ENCODE data around the gene BRME1.

The BRME1 gene

GRCh38 chr19:13882419-13882795 lies 23.5 kb downstream of the BRME1 start:
- DNase-seq (ENCODE audit: low read depth, low spot score) = no peak
- Histone ChIP-seq H3K4me3 (no peak overlapping the region), H3K9ac (ENCODE audit: insufficient read length) (no peak overlapping the region), H3K9me3 (ENCODE audit: low read depth, low read length) (no peaks in the 10 kb centered on the region), H3K27ac (peak overlapping the region; percentile 42; the same call in 1 of the 2 replicates), H3K36me3 (ENCODE audit: insufficient read depth, low read length) (no peaks in the 10 kb centered on the region)
- TF ChIP-seq EZH2 (IDR thresholded peaks at IDR 0.05) (no peak), FOXP2 (optimal IDR thresholded peaks at IDR 0.05; ENCODE audit: control extremely low read depth, extremely low read length, insufficient read depth) (no peak), POLR2AphosphoS5 (IDR thresholded peaks at IDR 0.05; ENCODE audit: borderline replicate concordance, low read depth, low read length) (no peak)

DNA sequence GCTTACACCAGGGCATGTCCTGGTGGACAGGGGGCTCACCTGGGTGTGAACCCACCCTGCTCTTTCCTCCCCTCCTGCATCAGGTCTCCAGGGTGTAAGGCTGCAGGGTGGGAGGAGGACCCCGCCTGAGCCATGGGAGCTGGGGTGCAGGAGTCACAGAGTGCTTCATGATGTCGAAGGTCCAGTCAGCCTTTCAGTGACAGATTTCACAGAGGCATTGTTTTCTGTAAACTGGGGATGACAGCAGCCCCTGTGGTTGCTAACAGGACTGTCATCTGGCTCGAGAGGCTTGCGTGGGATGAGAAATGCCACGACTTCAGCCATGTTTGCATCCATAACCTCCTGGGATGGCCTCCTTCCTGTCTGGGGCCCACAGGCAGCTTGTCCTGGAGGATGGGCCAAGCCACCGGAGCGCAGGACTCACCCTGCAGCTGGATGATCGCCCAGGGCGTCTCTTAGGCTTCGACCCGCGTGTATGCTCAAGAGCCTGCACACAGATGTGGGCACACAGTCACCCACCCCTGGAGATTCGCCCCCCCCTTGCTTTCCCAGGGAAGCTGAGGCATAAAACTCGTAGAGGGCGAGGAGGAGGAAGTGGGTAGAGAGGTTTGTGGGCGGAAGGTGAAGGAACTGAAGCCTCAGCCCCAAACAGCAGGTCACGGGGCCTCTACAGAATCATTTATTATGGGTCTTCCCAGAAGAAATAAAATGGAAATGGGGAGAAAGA lies 24.1 kb downstream of the BRME1 start:
- Histone ChIP-seq H3K36me3 (ENCODE audit: insufficient read depth, low read length) (no peaks in the 10 kb centered on the region), H3K9me3 (ENCODE audit: low read depth, low read length) (no peaks in the 10 kb centered on the region), H3K4me3 (no peak overlapping the region), H3K9ac (ENCODE audit: insufficient read length) (no peak overlapping the region), H3K27ac (peak overlapping the region; percentile 42; the same call in 1 of the 2 replicates)
- no peak for DNase-seq (ENCODE audit: low read depth, low spot score)
- no peak for TF ChIP-seq POLR2AphosphoS5 (IDR thresholded peaks at IDR 0.05; ENCODE audit: borderline replicate concordance, low read depth, low read length)
- no peak for TF ChIP-seq EZH2 (IDR thresholded peaks at IDR 0.05)
- TF ChIP-seq FOXP2 (optimal IDR thresholded peaks at IDR 0.05; ENCODE audit: control extremely low read depth, extremely low read length, insufficient read depth) = no peak

DNA sequence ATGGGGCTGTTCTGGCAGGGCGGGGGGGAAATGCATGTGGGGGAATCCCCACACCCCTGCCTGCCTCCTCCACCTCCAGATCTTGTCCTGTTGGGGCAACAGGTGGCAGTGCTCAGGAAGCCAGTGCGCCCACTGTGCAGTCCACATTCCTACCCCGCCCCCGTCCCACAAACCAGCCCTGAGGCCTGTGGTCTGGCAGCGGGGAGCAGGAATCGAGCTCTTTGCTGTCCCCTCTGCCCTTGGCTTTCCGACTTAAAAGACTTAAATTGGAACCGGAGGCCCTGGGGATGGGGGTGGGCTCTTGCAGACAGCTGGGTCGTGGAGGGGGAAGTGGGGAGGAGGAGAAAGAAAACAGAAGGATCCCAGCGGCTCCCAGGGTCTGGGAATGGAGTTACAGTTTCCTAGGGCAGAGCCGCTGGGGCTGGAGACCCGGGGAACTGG lies 24.6 kb downstream of the BRME1 start:
- H3K4me3 ChIP-seq = no peak overlapping the region

DNA sequence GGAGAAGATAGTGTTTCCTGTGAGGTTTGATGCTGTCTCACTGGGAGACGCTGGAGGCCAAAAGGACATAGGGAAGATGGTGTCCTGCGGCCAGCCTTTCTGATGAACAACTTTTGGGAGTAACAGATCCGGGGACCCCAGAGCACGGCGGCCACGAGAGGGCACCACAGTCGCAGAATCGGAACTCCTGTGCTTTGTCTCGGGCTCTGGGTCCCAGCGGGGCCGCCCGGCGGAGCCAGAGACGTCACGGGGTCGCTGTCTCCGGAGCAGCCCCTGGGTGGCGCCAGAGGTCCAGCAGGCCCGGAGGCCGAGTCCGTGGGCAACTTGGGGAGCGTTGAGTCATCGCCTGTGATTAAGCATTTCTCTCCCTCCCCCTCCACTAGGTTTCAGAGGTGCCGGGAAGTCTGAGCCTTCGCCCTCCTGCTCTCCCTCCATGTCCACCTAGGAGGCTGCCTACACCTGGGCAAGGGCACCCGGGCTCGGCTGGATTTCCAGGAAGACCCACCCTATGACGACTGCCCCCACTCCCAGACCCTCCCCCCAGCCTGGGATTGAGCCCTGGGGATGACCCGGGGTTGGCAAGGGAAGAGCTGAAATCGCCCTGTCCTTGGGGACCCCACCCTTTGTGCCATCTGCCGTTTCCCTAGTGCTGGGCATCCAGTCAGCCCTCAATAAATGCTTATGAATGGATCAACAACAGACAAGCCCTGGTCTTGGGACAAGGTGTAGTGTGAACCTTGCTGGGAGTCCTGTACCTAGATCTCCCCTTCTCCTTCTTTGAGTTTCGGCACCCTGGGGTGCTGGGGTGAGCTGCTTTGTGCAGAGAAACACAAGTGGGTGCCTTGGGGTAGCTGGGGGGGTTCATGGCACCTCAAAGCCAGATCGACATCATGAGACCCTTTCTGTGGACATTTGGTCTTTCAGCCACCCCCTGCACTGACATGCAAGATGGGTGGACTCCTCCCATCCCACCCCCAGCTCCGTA lies 25.6 kb downstream of the BRME1 start:
- Histone ChIP-seq H3K36me3 (ENCODE audit: insufficient read depth, low read length) (no peaks in the 10 kb centered on the region), H3K4me3 (peak overlapping the region; percentile 63), H3K27ac (peak overlapping the region; percentile 55), H3K9me3 (ENCODE audit: low read depth, low read length) (no peaks in the 10 kb centered on the region), H3K9ac (ENCODE audit: insufficient read length) (peak overlapping the region; percentile 42)
- DNase-seq (ENCODE audit: low read depth, low spot score) = peak; percentile 55
- TF ChIP-seq EZH2 (IDR thresholded peaks at IDR 0.05) (no peak), POLR2AphosphoS5 (IDR thresholded peaks at IDR 0.05; ENCODE audit: borderline replicate concordance, low read depth, low read length) (peak; percentile 15; the same call in 1 of the 2 replicates), FOXP2 (optimal IDR thresholded peaks at IDR 0.05; ENCODE audit: control extremely low read depth, extremely low read length, insufficient read depth) (peak; percentile 20)

More for the DNA sequence above, 24.6 kb downstream of the BRME1 start:
- TF ChIP-seq FOXP2 (optimal IDR thresholded peaks at IDR 0.05; ENCODE audit: control extremely low read depth, extremely low read length, insufficient read depth) (no peak), EZH2 (IDR thresholded peaks at IDR 0.05) (no peak), POLR2AphosphoS5 (IDR thresholded peaks at IDR 0.05; ENCODE audit: borderline replicate concordance, low read depth, low read length) (no peak)
- no peak for DNase-seq (ENCODE audit: low read depth, low spot score)
- no peaks in the 10 kb centered on the region for H3K9me3 ChIP-seq (ENCODE audit: low read depth, low read length)
- H3K36me3 ChIP-seq (ENCODE audit: insufficient read depth, low read length) = no peaks in the 10 kb centered on the region
- no peak overlapping the region for H3K27ac ChIP-seq
- no peak overlapping the region for H3K9ac ChIP-seq (ENCODE audit: insufficient read length)

DNA sequence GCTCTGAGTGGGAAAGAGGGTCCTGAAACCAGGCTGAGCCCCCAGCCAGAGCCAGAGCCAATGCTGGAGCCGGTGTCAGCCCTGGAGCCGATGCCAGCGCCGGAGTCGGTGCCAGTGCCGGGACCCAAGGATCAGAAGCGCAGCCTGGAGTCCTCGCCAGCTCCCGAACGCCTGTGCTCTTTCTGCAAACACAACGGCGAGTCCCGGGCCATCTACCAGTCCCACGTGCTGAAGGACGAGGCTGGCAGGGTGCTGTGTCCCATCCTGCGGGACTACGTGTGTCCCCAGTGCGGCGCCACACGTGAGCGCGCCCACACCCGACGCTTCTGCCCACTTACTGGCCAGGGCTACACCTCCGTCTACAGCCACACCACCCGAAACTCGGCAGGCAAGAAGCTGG lies 28.6 kb downstream of the BRME1 start:
- Histone ChIP-seq H3K9me3 (ENCODE audit: low read depth, low read length) (no peaks in the 10 kb centered on the region), H3K27ac (no peak overlapping the region), H3K9ac (ENCODE audit: insufficient read length) (no peak overlapping the region), H3K36me3 (ENCODE audit: insufficient read depth, low read length) (no peaks in the 10 kb centered on the region), H3K4me3 (no peak overlapping the region)
- no peak for DNase-seq (ENCODE audit: low read depth, low spot score)
- TF ChIP-seq FOXP2 (optimal IDR thresholded peaks at IDR 0.05; ENCODE audit: control extremely low read depth, extremely low read length, insufficient read depth) (no peak), EZH2 (IDR thresholded peaks at IDR 0.05) (no peak), POLR2AphosphoS5 (IDR thresholded peaks at IDR 0.05; ENCODE audit: borderline replicate concordance, low read depth, low read length) (no peak)

- TF ChIP-seq FOXP2 (optimal IDR thresholded peaks at IDR 0.05; ENCODE audit: control extremely low read depth, extremely low read length, insufficient read depth) (no peak), POLR2AphosphoS5 (IDR thresholded peaks at IDR 0.05; ENCODE audit: borderline replicate concordance, low read depth, low read length) (no peak), EZH2 (IDR thresholded peaks at IDR 0.05) (no peak)
- no peak within 1 kb of the TSS for H3K27ac ChIP-seq
Measured at GRCh38 chr19:13876834-13877233, 29.1 kb downstream of the BRME1 start, which contains the start of gene NANOS3. NANOS3 (plus strand) TSS chr19:13877134; CDS start chr19:13877249, 115 bp downstream.

DNA sequence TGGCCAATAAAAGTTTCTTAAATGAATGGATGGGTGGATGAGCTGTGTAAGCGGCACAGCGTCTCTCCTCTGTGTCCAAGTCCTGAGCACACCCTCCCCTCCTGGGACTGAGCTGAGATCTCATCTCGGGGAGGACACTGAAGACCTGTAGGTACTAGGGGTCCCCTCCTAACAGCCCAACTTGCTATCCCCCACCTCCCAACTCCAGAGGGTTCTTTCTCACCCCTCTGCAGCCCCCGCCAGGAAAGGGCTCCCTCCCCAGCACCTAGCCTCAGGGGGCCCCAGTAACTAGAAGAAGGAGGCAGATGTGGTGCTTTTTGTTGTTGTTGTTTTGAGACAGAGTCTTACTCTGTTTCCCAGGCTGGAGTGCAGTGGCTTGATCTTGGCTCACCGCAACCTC lies 30.1 kb downstream of the BRME1 start:
- H3K36me3 ChIP-seq (ENCODE audit: insufficient read depth, low read length) = no peaks in the 10 kb centered on the region
- TF ChIP-seq FOXP2 (optimal IDR thresholded peaks at IDR 0.05; ENCODE audit: control extremely low read depth, extremely low read length, insufficient read depth) (no peak), EZH2 (IDR thresholded peaks at IDR 0.05) (no peak), POLR2AphosphoS5 (IDR thresholded peaks at IDR 0.05; ENCODE audit: borderline replicate concordance, low read depth, low read length) (no peak)
- H3K27ac ChIP-seq = no peak overlapping the region
- no peak overlapping the region for H3K9ac ChIP-seq (ENCODE audit: insufficient read length)
- no peak overlapping the region for H3K4me3 ChIP-seq
- no peak for DNase-seq (ENCODE audit: low read depth, low spot score)
- no peaks in the 10 kb centered on the region for H3K9me3 ChIP-seq (ENCODE audit: low read depth, low read length)

More at GRCh38 chr19:13876834-13877233, 29.1 kb downstream of the BRME1 start, which contains the start of gene NANOS3:
- Histone ChIP-seq H3K36me3 (ENCODE audit: insufficient read depth, low read length) (no peaks in the 10 kb centered on the region), H3K9ac (ENCODE audit: insufficient read length) (no peak within 1 kb of the TSS), H3K4me3 (no peak within 1 kb of the TSS), H3K9me3 (ENCODE audit: low read depth, low read length) (no peaks in the 10 kb centered on the region)
- DNase-seq (ENCODE audit: low read depth, low spot score) = no peak

Data from SK-N-MC (cell line).